Stomach (tissue), 4 donors: ENCODE measurements around the gene PIKFYVE.

Source experiments
- CTCF ChIP-seq, 7 experiments: fragments of 450-650 bp in 4 of 7; fragments of 200-600 bp in 3 of 7; sonication (generic) in 3 of 7; IDR thresholded peaks; one replicate each; pipeline ENCODE4 v1.5.1; 2016 to 2019; ENCODE audit warnings: antibody characterized with exemption in 7 of 7, control low read depth in 2 of 7, mild to moderate bottlenecking in 1 of 7
- EP300 ChIP-seq: sonication (generic); formaldehyde crosslinking; IDR thresholded peaks from one replicate; pipeline ENCODE4 v1.6.1; 2017; ENCODE audit warnings: antibody characterized with exemption
- POLR2A ChIP-seq, 4 donors: fragments of 450-650 bp; IDR thresholded peaks; one replicate each; pipeline ENCODE4 v1.6.1; 2016; ENCODE audit warnings: antibody characterized with exemption in 4 of 4, control low read depth in 2 of 4, mild to moderate bottlenecking in 1 of 4, moderate library complexity in 1 of 4
- POLR2AphosphoS5 ChIP-seq, 3 donors: sonication (generic); formaldehyde crosslinking; IDR thresholded peaks; one replicate each; pipeline ENCODE4 v1.6.1; 2016; ENCODE audit warnings: antibody characterized with exemption in 3 of 3

- TF ChIP-seq CTCF (IDR thresholded peaks at IDR 0.05) (no peak), POLR2AphosphoS5 (IDR thresholded peaks at IDR 0.05) (no peak), POLR2A (IDR thresholded peaks at IDR 0.05) (no peak), EP300 (no peak)
Measured at GRCh38 chr2:208319391-208319790, 53.3 kb downstream of the PIKFYVE start.
